ENCODE measurements around the gene GAS2L2.

Gene GAS2L2

GRCh38 chr17:35752945-35753764 lies at the start of gene GAS2L2:
TSS of gene GAS2L2 (minus strand) at chr17:35753239. CDS start at chr17:35752850, 389 bp downstream.
- no peak for DNase-seq (ENCODE audit: low spot score)

- no peak for DNase-seq (ENCODE audit: low spot score)
Observed at GRCh38 chr17:35801583-35802224, 48.7 kb upstream of the GAS2L2 start.

- DNase-seq (ENCODE audit: low spot score) = no peak
Observed at GRCh38 chr17:35799942-35800341, 46.9 kb upstream of the GAS2L2 start.

GRCh38 chr17:35797918-35798317 lies 44.9 kb upstream of the GAS2L2 start:
- no peak for DNase-seq (ENCODE audit: low spot score)

GRCh38 chr17:35797370-35797769 lies 44.3 kb upstream of the GAS2L2 start:
- DNase-seq (ENCODE audit: low spot score) = no peak

GRCh38 chr17:35796942-35797341 lies 43.9 kb upstream of the GAS2L2 start:
- DNase-seq (ENCODE audit: low spot score) = no peak

GRCh38 chr17:35795871-35796265 lies 42.8 kb upstream of the GAS2L2 start:
- DNase-seq (ENCODE audit: low spot score) = no peak

- peak; percentile 10 for DNase-seq (ENCODE audit: low spot score)
Observed at GRCh38 chr17:35795007-35795870, 42.2 kb upstream of the GAS2L2 start, which contains the start of gene MMP28. TSS of gene MMP28 (minus strand) at chr17:35795641. CDS start at chr17:35795377, 264 bp downstream.

GRCh38 chr17:35793257-35793656 lies 40.2 kb upstream of the GAS2L2 start:
- no peak for DNase-seq (ENCODE audit: low spot score)

GRCh38 chr17:35791681-35792350 lies 38.8 kb upstream of the GAS2L2 start:
- DNase-seq (ENCODE audit: low spot score) = no peak

GRCh38 chr17:35790841-35791240 lies 37.8 kb upstream of the GAS2L2 start:
- no peak for DNase-seq (ENCODE audit: low spot score)

GRCh38 chr17:35788477-35789368 lies 35.7 kb upstream of the GAS2L2 start:
- DNase-seq (ENCODE audit: low spot score) = no peak

GRCh38 chr17:35786941-35787432 lies 33.9 kb upstream of the GAS2L2 start:
- DNase-seq (ENCODE audit: low spot score) = no peak

- no peak for DNase-seq (ENCODE audit: low spot score)
Observed at GRCh38 chr17:35784895-35785294, 31.9 kb upstream of the GAS2L2 start.

GRCh38 chr17:35780950-35781349 lies 27.9 kb upstream of the GAS2L2 start:
- no peak for DNase-seq (ENCODE audit: low spot score)

GRCh38 chr17:35778641-35779196 lies 25.7 kb upstream of the GAS2L2 start:
- no peak for DNase-seq (ENCODE audit: low spot score)

- no peak for DNase-seq (ENCODE audit: low spot score)
Observed at GRCh38 chr17:35775583-35775982, 22.5 kb upstream of the GAS2L2 start.

GRCh38 chr17:35775039-35775438 lies 22.0 kb upstream of the GAS2L2 start:
- no peak for DNase-seq (ENCODE audit: low spot score)

- no peak for DNase-seq (ENCODE audit: low spot score)
Observed at GRCh38 chr17:35774499-35774898, 21.5 kb upstream of the GAS2L2 start.

GRCh38 chr17:35773679-35774425 lies 20.8 kb upstream of the GAS2L2 start:
- no peak for DNase-seq (ENCODE audit: low spot score)

All from CD4-positive, alpha-beta T cell treated with Interleukin-15 for 4 hours (primary cell).